SU-DHL-6 (cell line): Measurements from ENCODE around the gene ZNF138.

Experiments
- EZH2phosphoT487 ChIP-seq: fragments of 200-600 bp; sonication (generic), shearing (Covaris generic); conservative IDR thresholded peaks from 2 replicates; pipeline ENCODE4 v1.6.1; 2018; ENCODE audit warnings: mild to moderate bottlenecking, antibody characterized with exemption, low read length, moderate library complexity, mixed read lengths
- TF ChIP-seq, protein P1 (sequence below): fragments of 200-600 bp; sonication (generic); IDR thresholded peaks from one replicate; pipeline ENCODE4 v1.5.1; 2017; ENCODE audit warnings: antibody characterized with exemption, mild to moderate bottlenecking, low read length, moderate library complexity; ENCODE audit not compliant: insufficient read depth, poor library complexity, severe bottlenecking

DNA sequence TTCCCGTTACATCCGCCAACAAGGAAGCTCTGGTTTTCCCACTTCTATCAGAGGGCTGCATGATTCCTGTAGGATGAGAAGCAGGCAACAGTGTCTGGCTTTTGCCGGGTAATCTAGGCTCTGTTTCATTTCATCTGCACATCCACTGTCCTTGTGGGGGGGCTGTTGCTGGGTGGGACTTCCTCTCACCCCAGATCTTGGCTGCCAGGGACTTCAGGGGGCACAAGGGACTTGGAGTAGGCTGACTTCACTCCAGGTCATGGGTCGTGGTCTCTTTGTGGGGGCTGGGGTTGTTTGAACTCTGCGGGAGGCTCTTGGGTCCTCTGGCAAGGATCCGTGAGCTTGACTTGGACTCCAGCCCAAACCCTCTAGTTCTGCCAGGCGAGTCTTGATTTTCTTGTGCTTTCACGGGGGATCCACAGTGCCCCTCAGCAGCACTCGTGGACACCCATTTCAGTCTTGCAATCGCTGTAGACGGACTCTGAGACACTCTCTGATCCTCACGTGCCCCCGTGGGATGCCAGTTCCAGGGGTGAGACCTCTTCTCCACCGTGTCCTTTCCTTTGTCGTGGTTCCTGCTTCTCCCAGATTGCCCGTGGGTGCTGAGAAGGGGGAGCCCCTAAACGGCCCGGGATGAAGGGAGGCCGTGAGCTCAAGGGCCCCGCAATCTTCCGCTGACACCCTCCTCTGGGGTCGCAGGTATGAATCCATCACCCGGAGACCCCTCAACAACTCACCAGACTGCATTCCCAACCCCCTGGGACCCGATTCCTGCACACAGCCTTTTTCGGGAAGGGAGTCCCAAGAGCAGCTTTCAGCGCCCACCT is 87.4 kb downstream of the ZNF138 start:
- TF ChIP-seq, protein P1, sequence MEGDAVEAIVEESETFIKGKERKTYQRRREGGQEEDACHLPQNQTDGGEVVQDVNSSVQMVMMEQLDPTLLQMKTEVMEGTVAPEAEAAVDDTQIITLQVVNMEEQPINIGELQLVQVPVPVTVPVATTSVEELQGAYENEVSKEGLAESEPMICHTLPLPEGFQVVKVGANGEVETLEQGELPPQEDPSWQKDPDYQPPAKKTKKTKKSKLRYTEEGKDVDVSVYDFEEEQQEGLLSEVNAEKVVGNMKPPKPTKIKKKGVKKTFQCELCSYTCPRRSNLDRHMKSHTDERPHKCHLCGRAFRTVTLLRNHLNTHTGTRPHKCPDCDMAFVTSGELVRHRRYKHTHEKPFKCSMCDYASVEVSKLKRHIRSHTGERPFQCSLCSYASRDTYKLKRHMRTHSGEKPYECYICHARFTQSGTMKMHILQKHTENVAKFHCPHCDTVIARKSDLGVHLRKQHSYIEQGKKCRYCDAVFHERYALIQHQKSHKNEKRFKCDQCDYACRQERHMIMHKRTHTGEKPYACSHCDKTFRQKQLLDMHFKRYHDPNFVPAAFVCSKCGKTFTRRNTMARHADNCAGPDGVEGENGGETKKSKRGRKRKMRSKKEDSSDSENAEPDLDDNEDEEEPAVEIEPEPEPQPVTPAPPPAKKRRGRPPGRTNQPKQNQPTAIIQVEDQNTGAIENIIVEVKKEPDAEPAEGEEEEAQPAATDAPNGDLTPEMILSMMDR = no peak
- no peak for TF ChIP-seq EZH2phosphoT487
